T-helper 1 cell treated with Interleukin-12 subunit alpha and Interleukin-12 subunit beta and Interleukin-4 antibody, amounts not matched to agents 30 μg/mL and 1 μg/mL, for 36 hours (primary cell): ENCODE measurements around the gene SLC22A12.

Source experiments
- H3K27ac Mint-ChIP-seq: one replicate; pipeline ENCODE4 v1.8.0; 2021; ENCODE audit warnings: mild to moderate bottlenecking, mixed read lengths
- H3K27me3 Mint-ChIP-seq: one replicate; pipeline ENCODE4 v1.8.0; 2021; ENCODE audit warnings: low read depth, mixed read lengths
- H3K36me3 Mint-ChIP-seq: one replicate; pipeline ENCODE4 v1.8.0; 2021; ENCODE audit warnings: low read depth, mixed read lengths
- H3K4me1 Mint-ChIP-seq: one replicate; pipeline ENCODE4 v1.8.0; 2021; ENCODE audit warnings: low read depth, mixed read lengths
- H3K4me3 Mint-ChIP-seq: one replicate; pipeline ENCODE4 v1.8.0; 2021; ENCODE audit warnings: mild to moderate bottlenecking, moderate library complexity, mixed read lengths
- H3K9me3 Mint-ChIP-seq: one replicate; pipeline ENCODE4 v1.8.0; 2021; ENCODE audit warnings: mixed read lengths

The SLC22A12 gene

GRCh38 chr11:64643920-64644646 lies 53.1 kb downstream of the SLC22A12 start:
- H3K4me3 Mint-ChIP-seq: no peak overlapping the region
- no peaks in the 10 kb centered on the region for H3K36me3 Mint-ChIP-seq
- no peaks in the 10 kb centered on the region for H3K9me3 Mint-ChIP-seq
- no peak overlapping the region for H3K27ac Mint-ChIP-seq
- peaks cover 38% of the 10 kb centered on the region for H3K27me3 Mint-ChIP-seq
- H3K4me1 Mint-ChIP-seq: no peaks in the 10 kb centered on the region

GRCh38 chr11:64644647-64645275 lies 53.7 kb downstream of the SLC22A12 start:
- Mint-ChIP-seq H3K36me3 (no peaks in the 10 kb centered on the region), H3K27ac (no peak overlapping the region), H3K27me3 (peaks cover 38% of the 10 kb centered on the region), H3K4me1 (no peaks in the 10 kb centered on the region), H3K9me3 (no peaks in the 10 kb centered on the region), H3K4me3 (no peak overlapping the region)

GRCh38 chr11:64647019-64647779 lies 56.2 kb downstream of the SLC22A12 start:
- no peak overlapping the region for H3K27ac Mint-ChIP-seq

GRCh38 chr11:64648551-64648950 lies 57.5 kb downstream of the SLC22A12 start:
- Mint-ChIP-seq H3K4me3 (no peak overlapping the region), H3K27ac (no peak overlapping the region), H3K9me3 (no peaks in the 10 kb centered on the region), H3K36me3 (no peaks in the 10 kb centered on the region), H3K4me1 (no peaks in the 10 kb centered on the region), H3K27me3 (peaks cover 41% of the 10 kb centered on the region)

More at GRCh38 chr11:64647019-64647779, 56.2 kb downstream of the SLC22A12 start:
- no peaks in the 10 kb centered on the region for H3K36me3 Mint-ChIP-seq
- no peaks in the 10 kb centered on the region for H3K9me3 Mint-ChIP-seq
- peaks cover 40% of the 10 kb centered on the region for H3K27me3 Mint-ChIP-seq
- H3K4me1 Mint-ChIP-seq: no peaks in the 10 kb centered on the region
- H3K4me3 Mint-ChIP-seq: no peak overlapping the region

GRCh38 chr11:64649291-64649697 lies 58.3 kb downstream of the SLC22A12 start:
- peaks cover 35% of the 10 kb centered on the region for H3K27me3 Mint-ChIP-seq
- H3K9me3 Mint-ChIP-seq: no peaks in the 10 kb centered on the region
- no peaks in the 10 kb centered on the region for H3K4me1 Mint-ChIP-seq
- no peaks in the 10 kb centered on the region for H3K36me3 Mint-ChIP-seq
- H3K4me3 Mint-ChIP-seq: no peak overlapping the region
- no peak overlapping the region for H3K27ac Mint-ChIP-seq

- H3K9me3 Mint-ChIP-seq: no peaks in the 10 kb centered on the region
- H3K4me1 Mint-ChIP-seq: no peaks in the 10 kb centered on the region
- no peak overlapping the region for H3K27ac Mint-ChIP-seq
- peaks cover 17% of the 10 kb centered on the region for H3K27me3 Mint-ChIP-seq
- H3K36me3 Mint-ChIP-seq: no peaks in the 10 kb centered on the region
- no peak overlapping the region for H3K4me3 Mint-ChIP-seq
Measured at GRCh38 chr11:64650923-64651523, 60.0 kb downstream of the SLC22A12 start.
